WTC11 (cell line): ENCODE results near the gene ZNF177. TPM values are rescaled to one million over a fixed set of nuclear protein-coding genes. Genes with fewer than 3 reads are reported as not detected.
A peak's percentile ranks its signal among the peaks of the same experiment; 100 is the strongest.

Experiments
- ATAC-seq: fragments of 200-7000 bp; cut with Tn5 transposase; 2 replicates; pipeline ENCODE4 v1.10.0; 2021; ENCODE audit warnings: mild to moderate bottlenecking, moderate library complexity
- CTCF ChIA-PET: fragments of 300-600 bp; sonication (Branson Sonifier 250); formaldehyde crosslinking; loops from one replicate; lab custom pipeline; 2021; ENCODE audit warnings: antibody characterized with exemption; lab: Charles Lee
- POLR2A ChIA-PET: fragments of 350-600 bp; sonication (Branson Sonifier 250); formaldehyde crosslinking; loops from one replicate; lab custom pipeline; 2021; ENCODE audit warnings: antibody characterized with exemption; lab: Charles Lee
- DNase-seq: peaks from one replicate; pipeline ENCODE4 v3.0.0; 2021; ENCODE audit warnings: low spot score
- H3K27ac Mint-ChIP-seq: 2 replicates; pipeline ENCODE4 v1.8.0; 2021; ENCODE audit warnings: mixed read lengths
- H3K27me3 Mint-ChIP-seq: 2 replicates; pipeline ENCODE4 v1.8.0; 2021; ENCODE audit warnings: low read depth, mild to moderate bottlenecking, moderate library complexity, mixed read lengths
- H3K36me3 Mint-ChIP-seq: 2 replicates; pipeline ENCODE4 v1.8.0; 2021; ENCODE audit warnings: mixed read lengths
- H3K4me1 Mint-ChIP-seq: 2 replicates; pipeline ENCODE4 v1.8.0; 2022; ENCODE audit warnings: mixed read lengths
- H3K4me3 Mint-ChIP-seq: 2 replicates; pipeline ENCODE4 v1.8.0; 2021; ENCODE audit warnings: mild to moderate bottlenecking, moderate library complexity, mixed read lengths
- H3K9me3 Mint-ChIP-seq: 2 replicates; pipeline ENCODE4 v1.8.0; 2021; ENCODE audit warnings: mixed read lengths
- CREM ChIP-seq: sonication (generic); formaldehyde crosslinking; IDR thresholded peaks from 2 replicates; pipeline ENCODE4 v1.8.1; 2022; ENCODE audit warnings: mild to moderate bottlenecking, missing genetic modification reagents, moderate library complexity
- GABPB1 ChIP-seq: sonication (generic); formaldehyde crosslinking; IDR thresholded peaks from 2 replicates; pipeline ENCODE4 v1.8.1; 2023; ENCODE audit warnings: mild to moderate bottlenecking, missing genetic modification reagents
- NFATC4 ChIP-seq: fragments of 250-450 bp; sonication (Bioruptor Pico); IDR thresholded peaks from 2 replicates; pipeline ENCODE4 v1.9.0; 2021; ENCODE audit warnings: mild to moderate bottlenecking
- NR1H2 ChIP-seq: sonication (generic); formaldehyde crosslinking; IDR thresholded peaks from 2 replicates; pipeline ENCODE4 v1.9.0; 2021; ENCODE audit warnings: mild to moderate bottlenecking, moderate library complexity, missing genetic modification reagents
- OVOL2 ChIP-seq: fragments of 250-450 bp; sonication (Bioruptor Pico); IDR thresholded peaks from 2 replicates; pipeline ENCODE4 v1.9.0; 2021; ENCODE audit warnings: mild to moderate bottlenecking, borderline replicate concordance
- SP1 ChIP-seq: sonication (generic); formaldehyde crosslinking; conservative IDR thresholded peaks from 2 replicates; pipeline ENCODE4 v1.8.1; 2022; ENCODE audit warnings: missing genetic modification reagents
- total RNA-seq: library from RNA; stranded (reverse); gene quantifications from 3 replicates; pipeline ENCODE4 v1.2.3, GENCODE V29; 2021
- TF ChIP-seq, protein P1 (sequence below): fragments of 250-450 bp; sonication (Bioruptor Pico); IDR thresholded peaks from 2 replicates; pipeline ENCODE4 v1.9.0; 2021; ENCODE audit warnings: mild to moderate bottlenecking
- TF ChIP-seq, protein P2 (sequence below): fragments of 250-450 bp; sonication (Bioruptor Pico); conservative IDR thresholded peaks from 2 replicates; pipeline ENCODE4 v1.9.0; 2021; ENCODE audit warnings: mild to moderate bottlenecking
- TF ChIP-seq, protein P3 (sequence below): sonication (generic); formaldehyde crosslinking; IDR thresholded peaks from 2 replicates; pipeline ENCODE4 v1.8.0; 2022; ENCODE audit warnings: mild to moderate bottlenecking, missing genetic modification reagents
- TF ChIP-seq, protein P4 (sequence below): sonication (generic); formaldehyde crosslinking; IDR thresholded peaks from 2 replicates; pipeline ENCODE4 v1.8.1; 2022; ENCODE audit warnings: low read depth, missing genetic modification reagents, borderline replicate concordance
- TF ChIP-seq, protein P5 (sequence below): sonication (generic); formaldehyde crosslinking; IDR thresholded peaks from 2 replicates; pipeline ENCODE4 v1.8.1; 2023; ENCODE audit warnings: mild to moderate bottlenecking, moderate library complexity, missing genetic modification reagents
- TF ChIP-seq, protein P6 (sequence below): sonication (generic); formaldehyde crosslinking; IDR thresholded peaks from 2 replicates; pipeline ENCODE4 v1.8.0; 2023; ENCODE audit warnings: mild to moderate bottlenecking, missing genetic modification reagents
- TF ChIP-seq, protein P7 (sequence below): fragments of 250-450 bp; sonication (Bioruptor Pico); IDR thresholded peaks from 2 replicates; pipeline ENCODE4 v1.9.0; 2021; ENCODE audit warnings: mild to moderate bottlenecking, borderline replicate concordance
- TF ChIP-seq, protein P8 (sequence below): sonication (generic); formaldehyde crosslinking; conservative IDR thresholded peaks from 2 replicates; pipeline ENCODE4 v1.8.1; 2022; ENCODE audit warnings: mild to moderate bottlenecking, missing genetic modification reagents

Gene ZNF177
- total RNA-seq, 1 experiment from 2014 or later, result 4.0 TPM

DNA sequence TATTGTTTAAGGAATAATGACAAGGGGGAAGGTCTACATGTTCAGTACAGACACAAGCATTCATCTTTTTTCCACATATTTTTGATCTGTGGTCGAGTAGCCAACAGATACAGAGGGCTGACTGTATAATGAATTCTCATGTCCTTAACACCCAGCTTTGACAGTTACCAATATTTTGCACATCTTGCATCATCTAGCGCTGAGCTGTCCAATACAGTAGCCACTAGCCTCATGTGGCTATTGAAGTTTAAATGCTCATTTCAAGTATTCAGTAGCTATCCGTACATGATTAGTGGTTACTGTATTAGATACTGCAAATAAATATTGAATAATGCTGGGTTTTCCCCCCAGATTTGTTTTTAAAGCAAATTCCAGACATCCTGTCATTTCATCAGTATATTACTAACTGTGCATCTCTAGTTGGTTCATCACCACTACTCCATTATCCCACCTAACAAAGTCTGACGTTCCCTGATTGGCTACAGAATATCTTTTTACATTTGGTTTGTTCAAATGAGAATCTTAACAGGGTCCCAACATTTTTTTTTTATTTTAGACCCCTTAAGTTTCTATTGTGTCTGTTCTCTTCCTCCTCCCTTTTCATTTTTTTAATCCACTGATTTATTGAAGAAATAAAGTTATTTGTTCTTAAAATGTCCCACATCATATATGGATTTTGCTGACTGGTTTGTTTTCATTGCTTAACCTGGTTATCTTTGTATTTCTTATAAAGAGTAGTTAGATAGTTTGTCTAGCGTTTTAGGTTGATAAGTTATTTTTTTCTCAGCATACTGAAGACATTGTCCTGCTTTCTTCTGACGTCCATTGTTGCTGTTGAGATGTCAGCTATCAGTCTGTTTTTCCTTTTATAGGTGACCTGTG lies 8.2 kb downstream of the ZNF177 start:
- Mint-ChIP-seq H3K4me3 (no peak overlapping the region), H3K4me1 (no peaks in the 10 kb centered on the region), H3K27ac (no peak overlapping the region), H3K36me3 (peaks cover 74% of the 10 kb centered on the region), H3K9me3 (peaks cover 82% of the 10 kb centered on the region), H3K27me3 (no peaks in the 10 kb centered on the region; the same call in 1 of the 2 replicates)
- POLR2A ChIA-PET, result no interaction called here
- CTCF ChIA-PET, result interaction anchor here (0.6 kb wide), 1 partner anchor 57 kb away, joined by 3 read pairs; no protein-coding TSS in a partner anchor
- TF ChIP-seq GABPB1 (CRISPR knock-in tag), result peak; percentile 27; the same call in 1 of the 2 replicates
- no peak for TF ChIP-seq NFATC4 (CRISPR knock-in tag)
- DNase-seq (no peak), ATAC-seq (no peak)

DNA sequence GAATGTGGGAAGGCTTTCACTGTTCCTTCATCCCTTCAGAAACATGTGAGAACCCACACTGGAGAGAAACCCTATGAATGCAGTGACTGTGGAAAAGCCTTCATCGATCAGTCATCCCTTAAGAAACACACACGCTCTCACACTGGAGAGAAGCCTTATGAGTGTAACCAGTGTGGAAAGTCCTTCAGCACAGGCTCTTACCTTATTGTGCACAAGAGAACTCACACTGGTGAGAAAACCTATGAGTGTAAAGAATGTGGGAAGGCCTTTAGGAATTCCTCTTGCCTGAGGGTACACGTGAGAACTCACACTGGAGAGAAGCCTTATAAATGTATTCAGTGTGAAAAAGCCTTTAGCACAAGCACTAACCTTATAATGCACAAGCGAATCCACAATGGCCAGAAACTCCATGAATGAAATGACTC lies 18.6 kb downstream of the ZNF177 start:
- ATAC-seq (no peak), DNase-seq (no peak)
- TF ChIP-seq NR1H2 (no peak), CREM (CRISPR knock-in tag) (no peak), SP1 (CRISPR knock-in tag) (no peak), OVOL2 (CRISPR knock-in tag) (no peak)
- TF ChIP-seq, protein P1, sequence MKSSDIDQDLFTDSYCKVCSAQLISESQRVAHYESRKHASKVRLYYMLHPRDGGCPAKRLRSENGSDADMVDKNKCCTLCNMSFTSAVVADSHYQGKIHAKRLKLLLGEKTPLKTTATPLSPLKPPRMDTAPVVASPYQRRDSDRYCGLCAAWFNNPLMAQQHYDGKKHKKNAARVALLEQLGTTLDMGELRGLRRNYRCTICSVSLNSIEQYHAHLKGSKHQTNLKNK (CRISPR knock-in tag), result no peak
- TF ChIP-seq, protein P2, sequence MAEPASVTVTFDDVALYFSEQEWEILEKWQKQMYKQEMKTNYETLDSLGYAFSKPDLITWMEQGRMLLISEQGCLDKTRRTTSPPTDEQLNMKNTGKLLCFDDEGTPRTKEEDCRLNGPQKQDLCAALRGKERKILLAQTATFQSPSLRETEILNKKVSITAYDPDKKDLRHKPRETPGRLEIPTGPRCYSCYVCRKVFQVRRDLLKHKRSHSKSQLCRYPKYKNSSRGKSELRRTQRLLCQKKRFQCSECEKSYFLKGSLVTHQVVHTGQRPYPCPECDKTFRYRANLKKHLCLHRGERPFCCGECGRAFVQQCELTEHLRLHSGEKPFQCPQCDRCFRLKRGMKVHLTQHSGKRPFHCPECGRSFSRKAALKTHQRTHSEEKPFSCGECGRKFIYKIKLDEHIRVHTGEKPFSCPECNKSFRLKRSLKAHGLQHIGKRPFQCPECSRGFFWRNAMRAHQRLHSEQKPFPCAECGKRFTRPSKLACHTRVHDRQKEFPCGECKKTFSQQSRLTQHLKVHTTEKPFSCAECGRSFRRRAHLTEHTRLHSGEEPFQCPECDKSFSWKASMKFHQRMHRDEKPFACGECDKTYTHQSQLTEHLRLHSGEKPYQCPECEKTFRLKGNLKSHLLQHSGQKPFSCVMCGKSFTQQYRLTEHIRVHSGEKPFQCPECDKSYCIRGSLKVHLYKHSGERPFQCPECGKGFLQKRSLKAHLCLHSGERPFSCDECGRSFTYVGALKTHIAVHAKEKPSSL (CRISPR knock-in tag), result no peak
- TF ChIP-seq, protein P3, sequence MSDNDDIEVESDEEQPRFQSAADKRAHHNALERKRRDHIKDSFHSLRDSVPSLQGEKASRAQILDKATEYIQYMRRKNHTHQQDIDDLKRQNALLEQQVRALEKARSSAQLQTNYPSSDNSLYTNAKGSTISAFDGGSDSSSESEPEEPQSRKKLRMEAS (CRISPR knock-in tag), result no peak
- TF ChIP-seq, protein P4, sequence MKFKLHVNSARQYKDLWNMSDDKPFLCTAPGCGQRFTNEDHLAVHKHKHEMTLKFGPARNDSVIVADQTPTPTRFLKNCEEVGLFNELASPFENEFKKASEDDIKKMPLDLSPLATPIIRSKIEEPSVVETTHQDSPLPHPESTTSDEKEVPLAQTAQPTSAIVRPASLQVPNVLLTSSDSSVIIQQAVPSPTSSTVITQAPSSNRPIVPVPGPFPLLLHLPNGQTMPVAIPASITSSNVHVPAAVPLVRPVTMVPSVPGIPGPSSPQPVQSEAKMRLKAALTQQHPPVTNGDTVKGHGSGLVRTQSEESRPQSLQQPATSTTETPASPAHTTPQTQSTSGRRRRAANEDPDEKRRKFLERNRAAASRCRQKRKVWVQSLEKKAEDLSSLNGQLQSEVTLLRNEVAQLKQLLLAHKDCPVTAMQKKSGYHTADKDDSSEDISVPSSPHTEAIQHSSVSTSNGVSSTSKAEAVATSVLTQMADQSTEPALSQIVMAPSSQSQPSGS, result no peak
- TF ChIP-seq, protein P5, sequence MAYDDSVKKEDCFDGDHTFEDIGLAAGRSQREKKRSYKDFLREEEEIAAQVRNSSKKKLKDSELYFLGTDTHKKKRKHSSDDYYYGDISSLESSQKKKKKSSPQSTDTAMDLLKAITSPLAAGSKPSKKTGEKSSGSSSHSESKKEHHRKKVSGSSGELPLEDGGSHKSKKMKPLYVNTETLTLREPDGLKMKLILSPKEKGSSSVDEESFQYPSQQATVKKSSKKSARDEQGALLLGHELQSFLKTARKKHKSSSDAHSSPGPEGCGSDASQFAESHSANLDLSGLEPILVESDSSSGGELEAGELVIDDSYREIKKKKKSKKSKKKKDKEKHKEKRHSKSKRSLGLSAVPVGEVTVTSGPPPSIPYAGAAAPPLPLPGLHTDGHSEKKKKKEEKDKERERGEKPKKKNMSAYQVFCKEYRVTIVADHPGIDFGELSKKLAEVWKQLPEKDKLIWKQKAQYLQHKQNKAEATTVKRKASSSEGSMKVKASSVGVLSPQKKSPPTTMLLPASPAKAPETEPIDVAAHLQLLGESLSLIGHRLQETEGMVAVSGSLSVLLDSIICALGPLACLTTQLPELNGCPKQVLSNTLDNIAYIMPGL (CRISPR knock-in tag), result no peak
- TF ChIP-seq, protein P6, sequence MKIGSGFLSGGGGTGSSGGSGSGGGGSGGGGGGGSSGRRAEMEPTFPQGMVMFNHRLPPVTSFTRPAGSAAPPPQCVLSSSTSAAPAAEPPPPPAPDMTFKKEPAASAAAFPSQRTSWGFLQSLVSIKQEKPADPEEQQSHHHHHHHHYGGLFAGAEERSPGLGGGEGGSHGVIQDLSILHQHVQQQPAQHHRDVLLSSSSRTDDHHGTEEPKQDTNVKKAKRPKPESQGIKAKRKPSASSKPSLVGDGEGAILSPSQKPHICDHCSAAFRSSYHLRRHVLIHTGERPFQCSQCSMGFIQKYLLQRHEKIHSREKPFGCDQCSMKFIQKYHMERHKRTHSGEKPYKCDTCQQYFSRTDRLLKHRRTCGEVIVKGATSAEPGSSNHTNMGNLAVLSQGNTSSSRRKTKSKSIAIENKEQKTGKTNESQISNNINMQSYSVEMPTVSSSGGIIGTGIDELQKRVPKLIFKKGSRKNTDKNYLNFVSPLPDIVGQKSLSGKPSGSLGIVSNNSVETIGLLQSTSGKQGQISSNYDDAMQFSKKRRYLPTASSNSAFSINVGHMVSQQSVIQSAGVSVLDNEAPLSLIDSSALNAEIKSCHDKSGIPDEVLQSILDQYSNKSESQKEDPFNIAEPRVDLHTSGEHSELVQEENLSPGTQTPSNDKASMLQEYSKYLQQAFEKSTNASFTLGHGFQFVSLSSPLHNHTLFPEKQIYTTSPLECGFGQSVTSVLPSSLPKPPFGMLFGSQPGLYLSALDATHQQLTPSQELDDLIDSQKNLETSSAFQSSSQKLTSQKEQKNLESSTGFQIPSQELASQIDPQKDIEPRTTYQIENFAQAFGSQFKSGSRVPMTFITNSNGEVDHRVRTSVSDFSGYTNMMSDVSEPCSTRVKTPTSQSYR (CRISPR knock-in tag), result no peak
- TF ChIP-seq, protein P7, sequence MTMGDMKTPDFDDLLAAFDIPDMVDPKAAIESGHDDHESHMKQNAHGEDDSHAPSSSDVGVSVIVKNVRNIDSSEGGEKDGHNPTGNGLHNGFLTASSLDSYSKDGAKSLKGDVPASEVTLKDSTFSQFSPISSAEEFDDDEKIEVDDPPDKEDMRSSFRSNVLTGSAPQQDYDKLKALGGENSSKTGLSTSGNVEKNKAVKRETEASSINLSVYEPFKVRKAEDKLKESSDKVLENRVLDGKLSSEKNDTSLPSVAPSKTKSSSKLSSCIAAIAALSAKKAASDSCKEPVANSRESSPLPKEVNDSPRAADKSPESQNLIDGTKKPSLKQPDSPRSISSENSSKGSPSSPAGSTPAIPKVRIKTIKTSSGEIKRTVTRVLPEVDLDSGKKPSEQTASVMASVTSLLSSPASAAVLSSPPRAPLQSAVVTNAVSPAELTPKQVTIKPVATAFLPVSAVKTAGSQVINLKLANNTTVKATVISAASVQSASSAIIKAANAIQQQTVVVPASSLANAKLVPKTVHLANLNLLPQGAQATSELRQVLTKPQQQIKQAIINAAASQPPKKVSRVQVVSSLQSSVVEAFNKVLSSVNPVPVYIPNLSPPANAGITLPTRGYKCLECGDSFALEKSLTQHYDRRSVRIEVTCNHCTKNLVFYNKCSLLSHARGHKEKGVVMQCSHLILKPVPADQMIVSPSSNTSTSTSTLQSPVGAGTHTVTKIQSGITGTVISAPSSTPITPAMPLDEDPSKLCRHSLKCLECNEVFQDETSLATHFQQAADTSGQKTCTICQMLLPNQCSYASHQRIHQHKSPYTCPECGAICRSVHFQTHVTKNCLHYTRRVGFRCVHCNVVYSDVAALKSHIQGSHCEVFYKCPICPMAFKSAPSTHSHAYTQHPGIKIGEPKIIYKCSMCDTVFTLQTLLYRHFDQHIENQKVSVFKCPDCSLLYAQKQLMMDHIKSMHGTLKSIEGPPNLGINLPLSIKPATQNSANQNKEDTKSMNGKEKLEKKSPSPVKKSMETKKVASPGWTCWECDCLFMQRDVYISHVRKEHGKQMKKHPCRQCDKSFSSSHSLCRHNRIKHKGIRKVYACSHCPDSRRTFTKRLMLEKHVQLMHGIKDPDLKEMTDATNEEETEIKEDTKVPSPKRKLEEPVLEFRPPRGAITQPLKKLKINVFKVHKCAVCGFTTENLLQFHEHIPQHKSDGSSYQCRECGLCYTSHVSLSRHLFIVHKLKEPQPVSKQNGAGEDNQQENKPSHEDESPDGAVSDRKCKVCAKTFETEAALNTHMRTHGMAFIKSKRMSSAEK, result no peak
- TF ChIP-seq, protein P8, sequence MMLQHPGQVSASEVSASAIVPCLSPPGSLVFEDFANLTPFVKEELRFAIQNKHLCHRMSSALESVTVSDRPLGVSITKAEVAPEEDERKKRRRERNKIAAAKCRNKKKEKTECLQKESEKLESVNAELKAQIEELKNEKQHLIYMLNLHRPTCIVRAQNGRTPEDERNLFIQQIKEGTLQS, result no peak
- peaks cover 79% of the 10 kb centered on the region for H3K9me3 Mint-ChIP-seq
- H3K4me1 Mint-ChIP-seq, result no peaks in the 10 kb centered on the region
- POLR2A ChIA-PET, result no interaction called here
- H3K27ac Mint-ChIP-seq, result no peak overlapping the region
- CTCF ChIA-PET, result no interaction called here
- H3K36me3 Mint-ChIP-seq, result peaks cover 91% of the 10 kb centered on the region
- H3K27me3 Mint-ChIP-seq, result peaks cover 4% of the 10 kb centered on the region
- no peak overlapping the region for H3K4me3 Mint-ChIP-seq
